ENCODE data around the gene SNTG2.

SNTG2 gene

DNA sequence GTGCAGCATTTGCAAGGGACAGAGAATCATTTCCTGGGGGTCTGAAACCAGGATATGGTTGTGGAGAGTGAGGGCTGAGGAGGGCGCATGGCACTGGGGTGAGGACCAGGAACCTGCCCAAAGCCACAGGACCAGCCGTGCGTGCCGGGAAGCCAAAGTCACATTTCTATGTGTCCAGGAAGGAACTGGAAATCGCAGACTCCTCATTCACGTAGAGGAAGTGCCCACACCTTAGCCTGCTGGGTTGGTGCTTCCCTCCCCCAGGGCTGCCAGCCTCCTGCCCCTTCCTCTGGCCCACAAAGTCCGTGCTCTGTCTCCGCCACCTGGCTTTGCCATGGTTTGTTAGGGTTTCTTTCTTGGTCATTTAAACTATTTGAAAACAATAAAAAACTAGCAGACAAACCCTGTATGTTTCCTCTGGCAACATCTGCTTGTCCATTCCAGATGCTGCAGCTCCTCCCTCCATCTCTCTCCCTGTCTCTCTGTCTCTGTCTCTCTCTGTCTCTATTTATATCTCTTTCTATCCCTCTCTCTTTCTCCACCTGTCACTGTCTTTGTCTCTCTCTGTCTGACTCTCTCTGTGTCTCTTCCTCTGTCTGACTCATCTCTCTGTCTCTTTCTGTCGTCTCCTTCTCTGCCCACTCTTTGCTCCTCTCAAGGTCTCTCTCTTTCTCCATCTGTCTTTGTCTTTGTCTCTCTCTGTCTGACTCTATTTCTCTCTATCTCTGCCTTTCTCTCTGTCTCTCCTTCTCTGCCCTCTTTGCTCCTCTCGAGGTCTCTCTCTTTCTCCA is 299.4 kb downstream of the SNTG2 start:
- DNase-seq, result no peak

- DNase-seq, result no peak
Measured at GRCh38 chr2:1251520-1251919, 300.9 kb downstream of the SNTG2 start.

DNA sequence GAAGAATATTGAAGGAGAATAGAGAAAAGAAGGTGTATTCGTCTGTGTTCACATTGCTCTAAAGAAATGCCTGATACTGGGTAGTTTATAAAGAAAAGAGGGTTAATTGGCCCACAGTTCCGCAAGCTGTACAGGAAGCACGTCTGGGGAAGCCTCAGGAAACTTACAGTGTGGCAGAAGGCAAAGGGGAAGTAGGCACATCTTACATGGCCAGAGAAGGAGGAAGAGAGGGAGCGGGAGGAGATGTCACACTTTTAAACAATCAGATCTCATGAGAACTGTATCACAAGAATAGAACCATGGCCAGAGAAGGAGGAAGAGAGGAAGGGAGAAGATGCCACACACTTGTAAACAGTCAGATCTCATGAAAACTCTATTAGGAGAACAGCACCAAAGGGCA is 303.0 kb downstream of the SNTG2 start:
- peak; percentile 13 for DNase-seq

- DNase-seq, result no peak
Measured at GRCh38 chr2:1254662-1255343, 304.2 kb downstream of the SNTG2 start.

DNA sequence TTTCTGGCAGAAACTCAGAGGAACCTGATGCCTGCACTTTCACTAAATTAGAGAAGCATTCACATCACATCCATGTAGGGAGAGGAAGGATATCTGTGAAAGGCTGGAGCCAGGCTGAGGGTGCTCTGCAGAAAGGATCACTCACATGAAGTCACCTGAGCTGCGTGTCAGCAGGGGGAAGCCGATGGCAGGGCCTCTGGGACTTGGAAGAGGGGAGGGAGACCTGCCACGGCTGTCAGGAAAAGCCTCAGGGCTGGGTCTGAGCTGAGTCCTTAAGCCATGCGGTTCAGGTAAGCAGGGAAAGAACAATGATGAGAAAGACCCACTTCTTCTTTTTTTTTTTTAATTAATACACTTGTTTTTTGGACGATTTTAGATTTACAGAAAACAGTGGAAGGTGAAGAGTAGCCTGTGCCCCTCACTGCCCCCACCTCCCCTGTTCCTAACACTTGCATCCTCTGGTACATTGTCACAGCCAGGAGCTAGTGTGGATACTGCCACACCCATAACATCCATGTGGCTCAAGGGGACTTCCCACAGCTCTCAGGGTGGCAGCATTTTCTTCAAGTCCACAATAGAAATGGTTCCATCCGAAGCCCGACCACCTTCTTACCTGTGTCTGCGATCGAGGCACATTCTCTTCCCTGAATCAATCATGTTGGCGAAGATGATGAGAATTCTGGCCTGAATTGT is 306.1 kb downstream of the SNTG2 start:
- DNase-seq, result no peak

DNA sequence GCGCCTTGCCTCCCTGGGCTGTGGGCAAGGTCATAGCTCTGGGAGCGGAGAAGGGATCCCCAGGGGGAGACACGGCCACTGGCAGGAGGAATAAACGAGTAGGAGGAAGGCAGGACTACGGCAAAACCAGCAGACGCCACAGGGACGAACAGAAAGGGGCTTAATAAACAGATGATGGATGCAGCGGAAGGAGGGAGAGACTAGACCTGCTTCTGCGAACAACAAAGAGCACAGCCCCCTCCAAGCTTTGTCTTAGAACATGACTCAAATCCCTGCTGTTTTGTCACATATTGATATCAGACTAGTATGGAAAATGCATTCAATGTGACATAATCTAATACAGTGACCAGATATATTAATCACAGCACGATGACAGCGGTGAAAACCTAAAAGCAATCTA is 306.7 kb downstream of the SNTG2 start:
- DNase-seq, result no peak

GRCh38 chr2:1259746-1260145 is 309.1 kb downstream of the SNTG2 start:
- no peak for DNase-seq

DNA sequence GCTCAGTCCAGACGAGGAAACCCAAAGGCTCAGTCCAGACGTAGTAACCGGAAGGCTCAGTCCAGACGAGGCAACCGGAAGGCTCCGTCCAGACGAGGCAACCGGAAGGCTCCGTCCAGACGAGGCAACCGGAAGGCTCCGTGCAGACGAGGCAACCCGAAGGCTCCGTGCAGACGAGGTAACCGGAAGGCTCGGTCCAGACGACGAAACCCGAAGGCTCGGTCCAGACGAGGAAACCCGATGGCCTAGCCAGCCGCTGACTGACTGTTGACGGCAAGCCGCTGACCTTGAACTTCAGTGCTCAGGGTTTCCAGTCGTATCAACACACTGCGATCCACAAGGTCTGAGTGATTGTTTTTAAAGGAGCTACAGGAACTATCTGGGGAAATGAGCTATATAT is 312.0 kb downstream of the SNTG2 start:
- DNase-seq, result no peak

GRCh38 chr2:1265454-1265853 is 314.8 kb downstream of the SNTG2 start:
- DNase-seq, result no peak

DNA sequence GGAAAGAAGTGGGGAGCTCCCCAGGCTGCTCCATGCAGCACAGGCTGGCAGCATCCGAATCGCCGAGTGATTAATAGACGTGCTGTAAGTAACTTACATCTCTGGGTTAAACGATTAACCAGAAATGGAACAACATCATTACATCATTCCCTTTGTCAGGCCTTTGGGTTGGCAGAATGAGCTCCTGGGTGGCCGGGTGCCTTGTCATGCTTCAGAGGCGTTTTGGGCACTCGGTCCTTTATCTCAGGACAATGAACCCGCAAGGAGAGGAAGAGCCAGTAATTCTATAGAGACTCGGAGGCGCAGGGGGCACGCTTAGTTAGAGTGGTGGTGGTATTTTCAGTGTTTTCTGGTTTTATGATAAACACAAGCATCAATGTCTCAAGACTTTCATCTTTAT is 315.7 kb downstream of the SNTG2 start:
- DNase-seq, result no peak

- DNase-seq, result no peak
Measured at GRCh38 chr2:1268034-1268433, 317.4 kb downstream of the SNTG2 start.

DNA sequence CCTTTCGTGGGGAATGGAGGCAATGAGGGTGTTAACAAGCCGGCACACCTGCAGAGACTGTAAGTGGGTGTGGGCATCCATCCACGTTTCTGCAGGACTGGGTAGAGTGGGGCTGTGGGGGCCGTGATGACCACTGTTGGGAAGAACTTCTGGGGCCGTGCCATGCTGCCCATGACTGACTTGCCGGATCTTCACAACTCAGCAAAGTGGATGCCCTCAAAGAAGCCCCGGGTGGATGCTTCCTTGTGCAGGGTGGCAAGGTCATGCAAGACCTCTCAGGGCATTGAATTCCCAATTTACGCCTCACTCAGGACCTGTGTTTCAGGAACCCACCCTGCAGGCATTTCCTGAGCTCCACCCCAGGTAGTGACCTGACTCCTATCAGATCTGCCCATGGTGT is 319.2 kb downstream of the SNTG2 start:
- no peak for DNase-seq

- no peak for DNase-seq
Measured at GRCh38 chr2:1272835-1273234, 322.2 kb downstream of the SNTG2 start.

DNA sequence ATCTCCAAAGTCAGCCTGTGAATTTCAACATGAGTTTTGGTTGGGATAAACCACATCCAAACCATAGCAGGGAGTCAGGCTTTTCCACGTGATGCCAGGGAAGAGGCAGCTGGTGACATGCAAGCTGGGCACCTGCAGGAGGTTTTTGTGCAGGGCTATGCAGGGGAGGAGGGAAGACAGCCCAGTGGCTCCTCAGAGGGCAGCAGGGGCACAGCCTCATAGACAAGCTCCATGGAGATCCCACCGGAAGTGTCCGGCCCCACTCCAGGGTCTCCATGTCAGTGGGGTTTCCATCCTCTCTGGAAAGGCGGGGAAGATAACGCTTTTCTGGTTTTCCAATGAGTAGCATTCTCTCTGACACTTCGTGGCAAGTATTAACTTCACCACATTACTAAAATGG is 327.0 kb downstream of the SNTG2 start:
- no peak for DNase-seq

DNA sequence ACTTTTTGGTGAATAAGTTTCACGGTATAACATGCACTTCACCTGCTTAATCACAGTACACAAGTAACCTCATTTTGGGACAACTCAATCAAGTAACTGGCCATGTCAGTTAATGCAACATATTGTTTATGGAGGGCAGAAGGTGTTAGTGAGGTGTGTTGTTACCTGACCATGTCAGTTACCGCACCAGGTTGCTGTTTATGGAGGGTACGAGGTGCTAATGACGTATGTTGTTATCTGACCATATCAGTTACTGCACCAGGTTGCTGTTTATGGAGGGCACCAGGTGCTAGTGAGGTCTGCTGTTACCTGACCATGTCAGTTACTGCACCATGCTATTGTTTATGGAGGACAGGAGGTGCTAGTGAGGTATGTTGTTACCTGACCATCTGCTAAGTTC is 327.5 kb downstream of the SNTG2 start:
- DNase-seq, result no peak

DNA sequence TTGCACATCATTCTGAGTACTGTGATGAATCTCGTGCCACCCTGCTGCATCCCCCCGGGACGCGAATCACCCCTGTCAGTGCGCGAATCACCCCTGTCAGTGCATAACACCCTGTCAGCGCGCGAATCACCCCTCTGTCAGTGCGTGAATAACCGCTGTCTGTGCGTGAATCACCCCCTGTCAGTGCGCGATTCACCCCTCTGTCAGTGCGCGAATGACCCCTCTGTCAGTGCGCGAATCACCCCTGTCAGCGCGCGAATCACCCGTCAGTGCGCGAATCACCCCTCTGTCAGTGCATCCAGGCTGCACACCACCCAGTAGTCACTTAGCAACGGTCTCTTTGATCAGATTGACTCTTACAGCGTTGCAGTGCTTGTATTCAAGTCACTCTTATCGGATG is 328.2 kb downstream of the SNTG2 start:
- DNase-seq, result no peak

- DNase-seq, result no peak
Measured at GRCh38 chr2:1282552-1282951, 331.9 kb downstream of the SNTG2 start.

- no peak for DNase-seq
Measured at GRCh38 chr2:1283020-1283801, 332.6 kb downstream of the SNTG2 start.

- no peak for DNase-seq
Measured at GRCh38 chr2:1283871-1284270, 333.2 kb downstream of the SNTG2 start.

DNA sequence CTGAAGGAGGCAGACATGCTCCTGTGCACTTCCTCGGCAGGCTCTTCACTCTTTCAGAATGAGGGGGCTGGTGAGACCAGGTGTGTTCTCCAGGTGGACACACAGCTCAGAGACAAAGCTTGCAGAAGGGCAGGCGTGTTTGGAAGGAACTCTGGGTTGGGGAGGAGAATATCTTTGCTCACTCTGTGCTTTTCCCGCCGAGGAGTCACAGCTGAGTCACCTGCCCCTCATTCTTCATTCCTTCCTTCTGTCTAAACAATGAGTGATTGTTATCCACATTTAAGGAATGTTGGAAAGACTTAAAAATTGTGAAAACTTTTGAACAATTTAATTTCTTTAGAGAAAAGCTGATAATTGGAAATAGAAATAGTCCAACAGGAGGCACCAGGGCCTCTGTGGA is 336.3 kb downstream of the SNTG2 start:
- no peak for DNase-seq

DNA sequence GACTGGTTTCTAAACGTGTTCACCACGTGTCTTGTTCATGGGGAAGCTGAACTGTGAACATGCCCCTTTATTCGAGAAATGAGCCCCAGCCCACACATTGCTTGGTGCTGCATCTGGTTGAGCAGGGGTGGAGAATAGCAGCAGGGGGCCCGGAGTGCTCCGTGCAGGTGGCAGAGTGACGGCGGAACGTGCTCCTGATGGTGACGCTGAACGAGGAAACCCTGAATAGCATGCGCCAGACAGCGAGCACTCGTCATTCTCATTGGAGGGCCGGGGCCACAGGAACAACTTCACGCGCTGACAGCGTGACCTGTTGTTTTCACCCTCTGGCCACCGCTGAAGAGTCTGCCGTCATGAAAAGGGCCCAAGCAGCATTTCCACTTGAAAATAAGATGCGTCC is 336.8 kb downstream of the SNTG2 start:
- DNase-seq, result no peak

DNA sequence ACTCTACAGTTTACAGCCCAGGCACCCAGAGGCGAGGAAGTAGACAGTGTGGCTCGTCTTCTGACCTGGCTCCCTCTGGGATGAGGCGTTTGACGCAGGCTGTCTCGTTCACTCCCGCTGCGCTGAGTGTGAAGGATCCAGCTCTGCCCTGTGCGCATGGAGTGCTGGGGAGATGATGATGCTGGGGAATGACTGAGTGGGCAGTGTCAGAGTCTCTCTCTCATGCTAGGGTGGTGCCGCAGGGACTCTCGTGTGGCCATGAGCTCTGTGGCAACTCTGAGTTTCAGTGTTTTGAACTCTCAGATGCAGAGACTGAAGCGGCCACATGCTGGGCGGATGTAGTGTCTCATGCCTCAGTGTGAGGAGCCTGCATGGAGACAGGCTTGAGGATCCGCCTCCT is 344.3 kb downstream of the SNTG2 start:
- no peak for DNase-seq

- no peak for DNase-seq
Measured at GRCh38 chr2:1295740-1296139, 345.1 kb downstream of the SNTG2 start.

Data from suppressor macrophage treated with lipopolysaccharide for 4 hours (primary cell).